AG09319 (cell line): ENCODE data around the gene PDE6D.

ENCODE experiments used
- DNase-seq: peaks from one replicate; pipeline ENCODE4 v3.0.0-alpha.2; 2010; ENCODE audit warnings: low read depth; ENCODE audit errors: extremely low read depth
- CTCF ChIP-seq: IDR thresholded peaks from 2 replicates; pipeline ENCODE4 v1.5.1; 2011; ENCODE audit warnings: low read depth, mild to moderate bottlenecking, inconsistent platforms, low read length, moderate library complexity

The PDE6D gene

GRCh38 chr2:231745303-231746038 lies 35.6 kb downstream of the PDE6D start:
- TF ChIP-seq CTCF, result no peak
- DNase-seq, result no peak

GRCh38 chr2:231743376-231744116 lies 37.5 kb downstream of the PDE6D start:
- no peak for DNase-seq

GRCh38 chr2:231737761-231738160 lies 43.3 kb downstream of the PDE6D start:
- TF ChIP-seq CTCF, result no peak

More at GRCh38 chr2:231743376-231744116, 37.5 kb downstream of the PDE6D start:
- TF ChIP-seq CTCF, result no peak

GRCh38 chr2:231732604-231733003 lies 48.5 kb downstream of the PDE6D start:
- DNase-seq, result no peak
- no peak for TF ChIP-seq CTCF

More at GRCh38 chr2:231737761-231738160, 43.3 kb downstream of the PDE6D start:
- DNase-seq, result no peak

GRCh38 chr2:231727621-231728020 lies 53.5 kb downstream of the PDE6D start:
- no peak for DNase-seq
- TF ChIP-seq CTCF, result no peak

GRCh38 chr2:231726276-231726675 lies 54.8 kb downstream of the PDE6D start:
- DNase-seq, result no peak
- no peak for TF ChIP-seq CTCF

- no peak for TF ChIP-seq CTCF
- no peak for DNase-seq
Observed at GRCh38 chr2:231725476-231725875, 55.6 kb downstream of the PDE6D start.
